ENCODE measurements around the gene LMTK3.

GRCh38 chr19:48444129-48444935, 67.3 kb downstream of the LMTK3 start:
- TF ChIP-seq SUZ12 (IDR thresholded peaks at IDR 0.05; ENCODE audit: extremely low read depth, insufficient read depth, insufficient read length): no peak
- TF ChIP-seq ZNF274 (IDR thresholded peaks at IDR 0.05; ENCODE audit: low read depth, low read length): no peak
